ENCODE measurements around the gene TUBA4B.
"Not testable (repeated sequence)": the region's sequence is repeated elsewhere in the genome, so short reads cannot be mapped to it uniquely, and the experiment has no call there.

TUBA4B gene

DNA sequence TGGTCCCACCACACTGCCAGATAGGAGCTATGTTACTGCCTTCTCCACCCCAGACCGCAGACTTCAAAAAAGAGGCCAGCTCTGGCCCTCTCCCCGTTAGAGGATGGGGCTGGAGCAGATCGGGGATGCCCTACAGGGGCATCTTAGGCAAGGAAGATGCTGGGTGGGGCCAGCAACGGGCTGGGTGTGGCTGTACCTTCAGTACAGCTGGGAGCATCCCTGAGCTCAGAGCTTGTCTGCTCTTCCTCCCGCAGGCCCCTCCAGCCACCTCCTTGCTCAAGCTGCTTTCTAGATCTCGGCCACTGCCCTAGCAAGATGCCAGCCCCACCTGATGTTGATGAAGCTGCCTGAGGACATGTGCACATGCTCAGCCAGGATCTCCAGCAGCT is 46.3 kb downstream of the TUBA4B start:
- no peak overlapping the region for H3K4me3 ChIP-seq (ENCODE audit: low read length)
- DNase-seq (ENCODE audit: low read depth, low spot score): no peak

- no peak for DNase-seq (ENCODE audit: low read depth, low spot score)
- H3K4me3 ChIP-seq (ENCODE audit: low read length): no peak overlapping the region
Observed at GRCh38 chr2:219300022-219300421, 47.0 kb downstream of the TUBA4B start.

- no peak for DNase-seq (ENCODE audit: low read depth, low spot score)
- no peak overlapping the region for H3K4me3 ChIP-seq (ENCODE audit: low read length)
Observed at GRCh38 chr2:219302412-219302968, 49.4 kb downstream of the TUBA4B start.

- DNase-seq (ENCODE audit: low read depth, low spot score): no peak
- no peak overlapping the region for H3K4me3 ChIP-seq (ENCODE audit: low read length)
Observed at GRCh38 chr2:219304223-219304622, 51.2 kb downstream of the TUBA4B start.

DNA sequence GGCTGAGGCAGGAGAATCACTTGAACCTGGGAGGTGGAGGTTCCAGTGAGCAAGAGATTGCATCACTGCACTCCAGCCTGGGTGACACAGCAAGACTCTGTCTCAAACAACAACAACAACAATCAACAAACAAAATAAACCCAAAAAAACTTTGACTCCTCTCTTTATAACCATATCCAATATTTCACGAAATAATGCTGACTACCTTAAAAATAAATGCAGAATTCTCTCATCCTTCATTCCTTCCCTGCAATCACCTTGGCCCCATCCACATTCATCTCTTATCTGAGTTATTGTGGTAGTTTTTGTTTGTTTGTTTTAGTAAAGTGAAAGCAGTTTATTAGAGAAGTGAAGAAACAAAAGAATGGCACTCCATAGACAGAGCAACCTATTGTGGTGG is 53.0 kb downstream of the TUBA4B start:
- H3K4me3 ChIP-seq (ENCODE audit: low read length): no peak overlapping the region
- DNase-seq (ENCODE audit: low read depth, low spot score): no peak

DNA sequence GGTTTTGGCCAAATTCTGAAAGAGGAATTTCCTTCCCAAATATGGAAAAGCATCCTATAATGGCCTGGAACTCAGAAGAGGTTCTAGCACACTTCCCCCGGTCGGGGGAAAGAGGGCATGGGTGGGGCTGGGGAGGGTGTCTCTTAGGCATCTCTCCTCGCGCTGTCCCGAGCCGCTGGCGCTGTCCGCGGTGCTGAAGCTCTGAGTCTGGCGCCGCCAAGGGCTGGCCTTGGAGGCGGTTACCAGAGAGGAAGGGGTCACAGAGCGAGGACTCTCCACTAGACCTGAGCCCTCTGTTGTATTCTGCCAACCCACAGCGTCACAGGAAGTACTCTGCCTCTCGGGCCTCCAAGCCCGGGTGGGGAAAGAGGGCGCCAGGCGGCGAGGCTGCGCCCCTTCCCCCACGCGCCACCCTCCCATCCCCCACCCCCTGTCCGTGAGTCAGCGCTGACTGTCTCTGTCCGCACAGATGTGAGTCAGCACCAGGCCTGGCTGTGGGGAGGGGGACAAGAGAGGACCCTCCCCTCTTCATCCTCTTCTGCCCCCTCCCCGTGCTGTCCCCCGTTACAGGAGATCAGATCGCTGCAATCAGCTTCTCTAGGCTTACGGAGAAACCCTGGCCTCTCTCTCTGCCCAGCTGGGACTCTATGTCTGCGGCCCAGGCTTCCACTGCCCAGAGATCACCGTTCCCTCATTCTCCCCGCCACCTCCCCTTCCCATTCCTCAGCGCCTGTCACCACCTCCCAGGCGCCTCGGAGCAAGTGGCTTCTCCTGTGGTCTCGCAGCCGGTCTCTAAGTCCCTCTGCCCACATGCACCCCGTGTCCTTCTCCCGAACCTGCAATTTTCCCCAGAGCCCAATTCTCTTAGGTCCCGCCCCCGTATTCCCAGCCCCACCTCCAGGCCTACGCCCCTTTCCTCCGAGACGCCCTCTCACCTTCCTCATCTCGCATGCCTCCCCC is 55.4 kb downstream of the TUBA4B start:
- peak; percentile 44 for DNase-seq (ENCODE audit: low read depth, low spot score)
- no peak overlapping the region for H3K4me3 ChIP-seq (ENCODE audit: low read length)

GRCh38 chr2:219309278-219309677 is 56.2 kb downstream of the TUBA4B start, which contains the start of gene PTPRN:
TSS of gene PTPRN (minus strand) at chr2:219309401. CDS start at chr2:219309332, 69 bp downstream.
- H3K4me3 ChIP-seq (ENCODE audit: low read length): no peak within 1 kb of the TSS
- DNase-seq (ENCODE audit: low read depth, low spot score): no peak

DNA sequence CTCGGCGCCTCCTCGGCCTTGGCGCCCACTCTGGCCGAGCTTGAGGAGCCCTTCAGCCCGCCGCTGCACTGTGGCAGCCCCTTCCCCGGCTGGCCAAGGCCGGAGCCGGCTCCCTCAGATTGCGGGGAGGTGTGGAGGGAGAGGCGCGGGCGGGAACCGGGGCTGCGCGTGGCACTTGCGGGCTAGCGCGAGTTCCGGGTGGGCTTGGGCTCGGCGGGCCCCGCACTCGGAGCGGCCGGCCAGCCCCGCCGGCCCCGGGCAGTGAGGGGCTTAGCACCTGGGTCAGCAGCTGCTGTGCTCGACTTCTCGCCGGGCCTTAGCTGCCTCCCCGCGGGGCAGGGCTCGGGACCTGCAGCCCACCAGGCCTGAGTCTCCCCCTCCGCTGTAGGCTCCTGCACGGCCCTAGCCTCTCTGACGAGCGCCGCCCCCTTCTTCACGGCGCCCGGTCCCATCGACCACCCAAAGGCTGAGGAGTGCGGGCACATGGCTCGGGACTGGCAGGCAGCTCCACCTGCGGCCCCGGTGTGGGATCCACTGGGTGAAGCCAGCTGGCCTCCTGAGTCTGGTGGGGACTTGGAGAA is 59.7 kb downstream of the TUBA4B start:
- not testable (repeated sequence) for H3K4me3 ChIP-seq (ENCODE audit: low read length)

DNA sequence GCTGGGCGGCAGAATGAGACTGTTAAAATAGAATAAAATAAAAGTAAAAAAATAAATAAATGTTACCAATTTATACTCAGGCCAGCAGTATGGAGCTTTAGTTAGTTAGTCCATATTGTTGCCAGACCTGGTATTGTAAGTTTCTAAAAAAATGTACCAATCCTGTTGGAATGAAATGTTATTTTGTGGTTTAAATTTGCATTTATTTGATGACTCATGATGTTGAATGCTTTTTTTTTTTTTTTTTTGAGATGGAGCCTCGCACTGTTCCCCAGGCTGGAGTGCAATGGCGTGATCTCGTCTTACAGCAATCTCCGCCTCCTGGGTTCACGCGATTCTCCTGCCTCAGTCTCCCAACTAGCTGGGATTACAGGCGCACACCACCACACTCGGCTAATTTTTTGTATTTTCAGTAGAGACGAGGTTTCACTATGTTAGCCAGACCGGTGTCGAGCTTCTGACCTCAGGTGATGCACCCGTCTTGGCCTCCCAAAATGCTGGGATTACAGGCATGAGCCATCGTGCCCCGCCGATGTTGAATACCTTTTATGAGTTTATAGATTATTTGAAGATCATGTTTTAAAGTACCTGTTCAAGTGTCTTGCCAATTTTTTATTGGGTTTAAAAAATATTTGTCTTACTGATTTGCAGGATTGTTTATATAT is 61.9 kb downstream of the TUBA4B start:
- no peak for DNase-seq (ENCODE audit: low read depth, low spot score)
- no peak overlapping the region for H3K4me3 ChIP-seq (ENCODE audit: low read length)

More for the DNA sequence above, 59.7 kb downstream of the TUBA4B start:
- not testable (repeated sequence) for DNase-seq (ENCODE audit: low read depth, low spot score)

All from Jurkat, Clone E6-1 (cell line).